ENCODE measurements around the gene RNU6-1.

DNA sequence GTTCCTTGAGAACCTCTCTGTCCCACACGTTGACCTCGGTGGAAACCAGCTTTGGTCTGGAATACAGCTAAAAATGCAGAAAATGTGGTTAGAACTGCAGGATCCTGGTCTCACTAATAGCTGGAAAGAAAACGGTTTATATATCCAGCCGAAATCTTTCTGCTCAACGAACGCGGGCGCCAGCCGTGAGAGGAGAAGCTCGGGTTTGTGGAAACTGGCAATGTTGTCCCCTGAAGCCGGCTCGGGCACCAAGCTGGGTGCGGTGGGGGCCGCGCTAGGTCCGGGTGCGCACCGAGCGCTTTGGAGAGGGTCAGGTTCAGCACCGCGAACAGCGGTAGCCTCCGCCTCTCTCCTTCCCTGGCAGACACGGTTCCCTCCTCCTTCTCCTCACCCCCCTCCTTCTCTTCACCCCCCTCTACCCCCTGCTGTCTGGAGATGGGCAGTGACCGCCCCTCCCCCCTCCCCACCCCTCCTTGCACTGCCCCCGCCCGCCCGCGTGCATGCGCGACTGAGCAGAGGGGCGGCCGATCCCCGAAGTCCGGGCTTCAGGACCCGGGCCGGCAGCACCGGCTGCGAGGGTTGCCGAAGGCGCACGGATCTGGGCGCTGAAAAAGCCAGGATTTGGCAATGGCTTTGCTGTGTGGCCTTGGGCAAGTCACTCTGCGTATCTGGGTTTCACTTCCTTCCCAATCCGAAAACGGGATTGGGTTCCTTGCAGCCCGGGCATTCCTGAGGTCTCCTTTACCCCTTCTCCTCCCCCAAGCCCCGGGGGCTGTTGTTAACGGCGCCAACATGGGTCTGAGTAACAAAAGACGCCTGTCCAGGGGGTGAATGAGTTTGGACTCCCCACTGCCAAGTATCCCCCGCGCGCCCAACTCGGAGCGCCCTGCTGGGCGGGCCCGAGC is 14.6 kb downstream of the RNU6-1 start, which contains the start of gene SKOR1:
- TF ChIP-seq, protein P1, sequence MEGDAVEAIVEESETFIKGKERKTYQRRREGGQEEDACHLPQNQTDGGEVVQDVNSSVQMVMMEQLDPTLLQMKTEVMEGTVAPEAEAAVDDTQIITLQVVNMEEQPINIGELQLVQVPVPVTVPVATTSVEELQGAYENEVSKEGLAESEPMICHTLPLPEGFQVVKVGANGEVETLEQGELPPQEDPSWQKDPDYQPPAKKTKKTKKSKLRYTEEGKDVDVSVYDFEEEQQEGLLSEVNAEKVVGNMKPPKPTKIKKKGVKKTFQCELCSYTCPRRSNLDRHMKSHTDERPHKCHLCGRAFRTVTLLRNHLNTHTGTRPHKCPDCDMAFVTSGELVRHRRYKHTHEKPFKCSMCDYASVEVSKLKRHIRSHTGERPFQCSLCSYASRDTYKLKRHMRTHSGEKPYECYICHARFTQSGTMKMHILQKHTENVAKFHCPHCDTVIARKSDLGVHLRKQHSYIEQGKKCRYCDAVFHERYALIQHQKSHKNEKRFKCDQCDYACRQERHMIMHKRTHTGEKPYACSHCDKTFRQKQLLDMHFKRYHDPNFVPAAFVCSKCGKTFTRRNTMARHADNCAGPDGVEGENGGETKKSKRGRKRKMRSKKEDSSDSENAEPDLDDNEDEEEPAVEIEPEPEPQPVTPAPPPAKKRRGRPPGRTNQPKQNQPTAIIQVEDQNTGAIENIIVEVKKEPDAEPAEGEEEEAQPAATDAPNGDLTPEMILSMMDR (IDR thresholded peaks at IDR 0.05), result no peak
- no peak for TF ChIP-seq EZH2 (IDR thresholded peaks at IDR 0.05; ENCODE audit: borderline replicate concordance, insufficient read depth, low read depth, low read length, poor library complexity, severe bottlenecking)

All from B cell (primary cell).